Heart left ventricle (tissue), 13 donors: ENCODE measurements around the gene TMEM138.

Source experiments
- CTCF ChIP-seq, 12 donors: fragments of 200-600 bp; sonication (generic) in 4 of 12; IDR thresholded peaks; one replicate each; pipeline versions ENCODE4 v1.5.0 to v1.8.0; 2018 to 2022; ENCODE audit warnings: antibody characterized with exemption in 12 of 12, mild to moderate bottlenecking in 5 of 12
- POLR2A ChIP-seq, 2 donors: fragments of 450-650 bp; IDR thresholded peaks; one replicate each; pipeline ENCODE4 v1.6.1; 2017; ENCODE audit warnings: antibody characterized with exemption in 2 of 2, mild to moderate bottlenecking in 2 of 2, moderate library complexity in 2 of 2
- donor health status: ischemic (EF 13 %, LVEDD 7.1; RV severe dilation, severe dysfunction).
- donor health status: DM: no; HTN: yes; CAD: no.
- donor health status: DM: no; HTN: no; CAD: no.
- donor health status: ischemic (EF 25% LVEDD 6.9; RV normal size, moderate dysfunction).
- donor health status: ischemic (EF 25% LVEDD 5.7; RV mildly dilated, moderate dysfunction).
- donor health status: ischemic (EF 35%, LVEDD 5.7; RV mildly dilated, moderate dysfunction).
- donor health status: nonischemic (EF 11% LVEDD 7.7; RV severe dilation, severe dysfunction).
- donor health status: DM: yes; HTN: yes; CAD: no.
- donor health status: PGD.
- donor health status: ischemic (EF 29% LVEDD 5.4; RV normal size, mild dysfunction).
- donor health status: nonischemic (EF 23%, LVEDD 6.1; RV moderate dilation, normal function).

- TF ChIP-seq CTCF (IDR thresholded peaks at IDR 0.05) (no peak), POLR2A (IDR thresholded peaks at IDR 0.05) (no peak)
Observed at GRCh38 chr11:61337706-61338470, 24.3 kb upstream of the TMEM138 start.
